ENCODE results near the gene SPOCK3. TPM values are rescaled to one million over a fixed set of nuclear protein-coding genes. Genes with fewer than 3 reads are reported as not detected.

Gene SPOCK3
- total RNA-seq, 1 experiment from 2014 or later = not detected

- no TSS peak for BruUV-seq (replicated peaks)
- Histone ChIP-seq H3K27me3 (replicated peaks; ENCODE audit: insufficient read depth, low read depth, low read length, poor library complexity) (no peaks in the 10 kb centered on the region), H3K4me1 (ENCODE audit: insufficient read depth, low read length, poor library complexity, severe bottlenecking) (no peaks in the 10 kb centered on the region), H3K36me3 (ENCODE audit: insufficient read depth, low read length, poor library complexity, severe bottlenecking) (no peaks in the 10 kb centered on the region), H3K4me3 (ENCODE audit: low read depth, low read length, poor library complexity, severe bottlenecking) (no peak overlapping the region), H3K9me3 (ENCODE audit: low read depth, low read length, poor library complexity, severe bottlenecking) (no peaks in the 10 kb centered on the region), H3K27ac (ENCODE audit: low read depth, low read length, poor library complexity, severe bottlenecking) (no peak overlapping the region)
- CTCF ChIA-PET = no interaction called here
- POLR2A ChIA-PET (ENCODE audit: low non-redundant PET) = no interaction called here
- DNase-seq (ENCODE audit: low spot score) = no peak
- intact Hi-C loops (cut with micrococcal nuclease; ENCODE audit: unreplicated experiment) = no loop called here
- TF ChIP-seq EZH2 (IDR thresholded peaks at IDR 0.05; ENCODE audit: borderline replicate concordance, low read depth, low read length, poor library complexity, severe bottlenecking) = no peak
- no peak for TF ChIP-seq CTCF (conservative IDR thresholded peaks at IDR 0.05; ENCODE audit: low read depth, low read length)
Observed at GRCh38 chr4:167176723-167177367, 57.4 kb downstream of the SPOCK3 start.

- H3K9me3 ChIP-seq (ENCODE audit: low read depth, low read length, poor library complexity, severe bottlenecking) = no peaks in the 10 kb centered on the region
- no peak for TF ChIP-seq CTCF (conservative IDR thresholded peaks at IDR 0.05; ENCODE audit: low read depth, low read length)
- no peak for TF ChIP-seq EZH2 (IDR thresholded peaks at IDR 0.05; ENCODE audit: borderline replicate concordance, low read depth, low read length, poor library complexity, severe bottlenecking)
- no peaks in the 10 kb centered on the region for H3K4me1 ChIP-seq (ENCODE audit: insufficient read depth, low read length, poor library complexity, severe bottlenecking)
- no TSS peak for BruUV-seq (replicated peaks)
- H3K36me3 ChIP-seq (ENCODE audit: insufficient read depth, low read length, poor library complexity, severe bottlenecking) = no peaks in the 10 kb centered on the region
- no peak overlapping the region for H3K4me3 ChIP-seq (ENCODE audit: low read depth, low read length, poor library complexity, severe bottlenecking)
- H3K27ac ChIP-seq (ENCODE audit: low read depth, low read length, poor library complexity, severe bottlenecking) = no peak overlapping the region
- H3K27me3 ChIP-seq (replicated peaks; ENCODE audit: insufficient read depth, low read depth, low read length, poor library complexity) = no peaks in the 10 kb centered on the region
- CTCF ChIA-PET = no interaction called here
- intact Hi-C loops (cut with micrococcal nuclease; ENCODE audit: unreplicated experiment) = no loop called here
- DNase-seq (ENCODE audit: low spot score) = no peak
- POLR2A ChIA-PET (ENCODE audit: low non-redundant PET) = no interaction called here
Observed at GRCh38 chr4:167171928-167172327, 62.4 kb downstream of the SPOCK3 start.

GRCh38 chr4:167168611-167169010 is 65.7 kb downstream of the SPOCK3 start:
- intact Hi-C loops (cut with micrococcal nuclease; ENCODE audit: unreplicated experiment) = no loop called here
- no peak for TF ChIP-seq EZH2 (IDR thresholded peaks at IDR 0.05; ENCODE audit: borderline replicate concordance, low read depth, low read length, poor library complexity, severe bottlenecking)
- no peak for TF ChIP-seq CTCF (conservative IDR thresholded peaks at IDR 0.05; ENCODE audit: low read depth, low read length)

More at GRCh38 chr4:167168611-167169010, 65.7 kb downstream of the SPOCK3 start:
- BruUV-seq (replicated peaks) = no TSS peak
- H3K4me1 ChIP-seq (ENCODE audit: insufficient read depth, low read length, poor library complexity, severe bottlenecking) = no peaks in the 10 kb centered on the region
- H3K27me3 ChIP-seq (replicated peaks; ENCODE audit: insufficient read depth, low read depth, low read length, poor library complexity) = no peaks in the 10 kb centered on the region
- no peaks in the 10 kb centered on the region for H3K9me3 ChIP-seq (ENCODE audit: low read depth, low read length, poor library complexity, severe bottlenecking)
- ChIA-PET CTCF (no interaction called here), POLR2A (ENCODE audit: low non-redundant PET) (no interaction called here)
- H3K36me3 ChIP-seq (ENCODE audit: insufficient read depth, low read length, poor library complexity, severe bottlenecking) = no peaks in the 10 kb centered on the region
- DNase-seq (ENCODE audit: low spot score) = no peak
- H3K4me3 ChIP-seq (ENCODE audit: low read depth, low read length, poor library complexity, severe bottlenecking) = no peak overlapping the region
- H3K27ac ChIP-seq (ENCODE audit: low read depth, low read length, poor library complexity, severe bottlenecking) = no peak overlapping the region
